ENCODE measurements around the gene MNX1. TPM values are rescaled to one million over a fixed set of nuclear protein-coding genes. Genes with fewer than 3 reads are reported as not detected.

Gene MNX1
- not detected for total RNA-seq

DNA sequence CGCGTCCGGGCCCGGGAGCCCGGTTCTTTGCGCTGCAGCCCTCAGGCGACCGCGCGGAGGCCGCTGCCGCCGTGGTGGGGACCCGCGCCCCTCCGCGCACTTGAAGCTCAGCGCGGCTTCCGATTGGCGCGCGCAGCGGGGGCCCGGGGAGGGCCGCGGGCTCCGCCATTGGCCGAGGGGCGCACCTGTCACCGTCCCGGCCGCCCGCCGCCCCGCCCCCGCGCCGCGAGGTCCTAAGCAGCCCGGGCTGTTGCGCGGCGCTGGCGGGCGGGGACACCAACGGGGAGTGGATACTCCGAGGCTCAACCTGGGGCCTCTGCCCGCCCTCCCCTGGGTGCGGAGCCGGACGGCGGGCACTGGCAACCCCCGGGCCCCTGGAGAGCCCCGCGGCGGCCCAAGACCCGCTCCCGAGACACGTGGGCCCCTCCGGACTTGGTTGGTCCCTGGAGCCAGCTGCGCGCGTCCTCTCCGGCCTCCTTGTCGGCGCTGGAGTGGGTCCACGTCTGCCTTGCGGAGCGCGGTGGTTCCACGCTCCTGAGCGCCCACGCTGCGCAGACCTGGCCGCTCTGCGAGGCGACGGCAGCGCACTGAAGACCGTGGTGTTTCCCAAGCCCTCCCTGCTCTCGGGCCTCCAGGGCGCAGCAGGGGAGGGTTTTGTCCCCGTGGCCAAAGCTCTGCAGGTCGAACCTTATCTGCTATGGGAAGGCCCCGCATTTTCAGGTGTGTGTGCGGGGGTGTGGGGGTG is at the start of gene MNX1:
Gene MNX1, minus strand, starts transcription at position 76 of the 745 bp plus-strand sequence. CDS start 313 bp downstream, outside the sequence.
- DNase-seq (ENCODE audit: low spot score) (no peak), ATAC-seq (ENCODE audit: low FRiP score) (no peak)
- no peak for TF ChIP-seq CTCF (IDR thresholded peaks at IDR 0.05)

- ATAC-seq (ENCODE audit: low FRiP score) (no peak), DNase-seq (ENCODE audit: low spot score) (no peak)
- no peak for TF ChIP-seq CTCF (IDR thresholded peaks at IDR 0.05)
Observed at GRCh38 chr7:157059534-157059933, 49.1 kb upstream of the MNX1 start.

GRCh38 chr7:157058701-157059100 is 48.2 kb upstream of the MNX1 start:
- no peak for ATAC-seq (ENCODE audit: low FRiP score)
- no peak for TF ChIP-seq CTCF (IDR thresholded peaks at IDR 0.05)
- DNase-seq (ENCODE audit: low spot score): no peak

GRCh38 chr7:157058068-157058467 is 47.6 kb upstream of the MNX1 start:
- no peak for TF ChIP-seq CTCF (IDR thresholded peaks at IDR 0.05)

DNA sequence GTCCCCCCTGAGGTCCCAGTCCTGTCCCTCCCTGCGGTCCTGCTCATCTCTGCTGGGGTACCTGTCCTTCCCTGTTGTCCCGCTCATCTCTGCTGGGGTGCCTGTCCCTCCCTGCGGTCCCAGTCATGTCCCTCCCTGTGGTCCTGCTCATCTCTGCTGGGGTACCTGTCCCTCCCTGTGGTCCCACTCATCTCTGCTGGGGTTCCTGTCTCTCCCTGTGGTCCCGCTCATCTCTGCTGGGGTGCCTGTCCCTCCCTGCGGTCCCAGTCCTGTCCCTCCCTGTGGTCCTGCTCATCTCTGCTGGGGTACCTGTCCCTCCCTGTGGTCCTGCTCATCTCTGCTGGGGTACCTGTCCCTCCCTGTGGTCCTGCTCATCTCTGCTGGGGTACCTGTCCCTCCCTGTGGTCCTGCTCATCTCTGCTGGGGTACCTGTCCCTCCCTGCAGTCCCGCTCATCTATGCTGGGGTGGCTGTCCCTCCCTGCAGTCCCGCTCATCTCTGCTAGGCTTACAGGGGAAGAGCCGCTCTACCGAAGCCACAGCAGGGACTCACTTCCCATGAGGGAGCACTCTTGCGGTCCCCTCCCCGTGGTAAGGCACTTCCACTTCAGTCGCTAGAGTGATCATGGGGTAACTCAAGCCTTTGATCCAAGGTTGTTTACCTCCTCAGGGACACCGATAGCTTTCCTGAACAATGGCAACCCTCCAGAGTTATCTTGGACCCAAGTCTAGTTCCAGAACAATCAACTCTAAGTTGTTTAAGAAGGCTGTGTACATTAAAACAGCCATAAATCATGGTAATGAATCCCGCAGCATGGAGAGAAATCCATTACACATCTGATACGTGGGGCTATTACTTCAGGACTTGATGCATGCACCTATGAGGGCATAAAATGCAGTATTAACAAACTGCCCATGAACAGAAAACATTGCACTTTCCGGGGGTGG is 46.8 kb upstream of the MNX1 start:
- ATAC-seq (ENCODE audit: low FRiP score): no peak
- TF ChIP-seq CTCF (IDR thresholded peaks at IDR 0.05): no peak
- DNase-seq (ENCODE audit: low spot score): no peak

More at GRCh38 chr7:157058068-157058467, 47.6 kb upstream of the MNX1 start:
- no peak for ATAC-seq (ENCODE audit: low FRiP score)
- no peak for DNase-seq (ENCODE audit: low spot score)

GRCh38 chr7:157056246-157056645 is 45.8 kb upstream of the MNX1 start:
- no peak for DNase-seq (ENCODE audit: low spot score)
- ATAC-seq (ENCODE audit: low FRiP score): no peak
- no peak for TF ChIP-seq CTCF (IDR thresholded peaks at IDR 0.05)

Measured in omental fat pad (tissue), 4 donors.